GM12801 (cell line): ENCODE data around the gene CFAP92.

Source experiments
- TF ChIP-seq, protein P1 (sequence below): IDR thresholded peaks from one replicate; pipeline ENCODE4 v1.5.1; 2011; ENCODE audit warnings: control low read depth; ENCODE audit not compliant: insufficient read length; ENCODE audit errors: extremely low read depth

The CFAP92 gene

GRCh38 chr3:128991355-128991895 is 2.5 kb downstream of the CFAP92 start:
- TF ChIP-seq, protein P1, sequence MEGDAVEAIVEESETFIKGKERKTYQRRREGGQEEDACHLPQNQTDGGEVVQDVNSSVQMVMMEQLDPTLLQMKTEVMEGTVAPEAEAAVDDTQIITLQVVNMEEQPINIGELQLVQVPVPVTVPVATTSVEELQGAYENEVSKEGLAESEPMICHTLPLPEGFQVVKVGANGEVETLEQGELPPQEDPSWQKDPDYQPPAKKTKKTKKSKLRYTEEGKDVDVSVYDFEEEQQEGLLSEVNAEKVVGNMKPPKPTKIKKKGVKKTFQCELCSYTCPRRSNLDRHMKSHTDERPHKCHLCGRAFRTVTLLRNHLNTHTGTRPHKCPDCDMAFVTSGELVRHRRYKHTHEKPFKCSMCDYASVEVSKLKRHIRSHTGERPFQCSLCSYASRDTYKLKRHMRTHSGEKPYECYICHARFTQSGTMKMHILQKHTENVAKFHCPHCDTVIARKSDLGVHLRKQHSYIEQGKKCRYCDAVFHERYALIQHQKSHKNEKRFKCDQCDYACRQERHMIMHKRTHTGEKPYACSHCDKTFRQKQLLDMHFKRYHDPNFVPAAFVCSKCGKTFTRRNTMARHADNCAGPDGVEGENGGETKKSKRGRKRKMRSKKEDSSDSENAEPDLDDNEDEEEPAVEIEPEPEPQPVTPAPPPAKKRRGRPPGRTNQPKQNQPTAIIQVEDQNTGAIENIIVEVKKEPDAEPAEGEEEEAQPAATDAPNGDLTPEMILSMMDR, result no peak

DNA sequence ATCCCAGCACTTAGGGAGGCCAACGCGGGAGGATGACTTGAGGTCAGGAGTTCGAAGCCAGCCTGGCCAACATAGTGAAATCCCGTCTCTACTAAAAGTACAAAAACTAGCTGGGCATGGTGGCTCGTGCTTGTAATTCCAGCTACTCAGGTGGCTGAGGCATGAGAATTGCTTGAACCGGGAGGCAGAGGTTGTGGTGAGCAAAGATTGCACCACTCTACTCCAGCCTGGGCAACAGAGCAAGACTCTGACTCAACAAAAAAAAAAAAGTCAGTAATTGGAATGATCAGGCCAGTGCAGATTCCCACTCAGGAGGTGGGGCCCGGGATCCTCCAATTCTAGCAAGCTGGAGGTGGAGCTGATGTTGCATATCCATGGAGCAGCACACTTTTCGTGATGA is 5.6 kb downstream of the CFAP92 start:
- TF ChIP-seq, protein P1, result no peak

GRCh38 chr3:128987302-128988100 is 6.4 kb downstream of the CFAP92 start:
- TF ChIP-seq, protein P1, result no peak

DNA sequence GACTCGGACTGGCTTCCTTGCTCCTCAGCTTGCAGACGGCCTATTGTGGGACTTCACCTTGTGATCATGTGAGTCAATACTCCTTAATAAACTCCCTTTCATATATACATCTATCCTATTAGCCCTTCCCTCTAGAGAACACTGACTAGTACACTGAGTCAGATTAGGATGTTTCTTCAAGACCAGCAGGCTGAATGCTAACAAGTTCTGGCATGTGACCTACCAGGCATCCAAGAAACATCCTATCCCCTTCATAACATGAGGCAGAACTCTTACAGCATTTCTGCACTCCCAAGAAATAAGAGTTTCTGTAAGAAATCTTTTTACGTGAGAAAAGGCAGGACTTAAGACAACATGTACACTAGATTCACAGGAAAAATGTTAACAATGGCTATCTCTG is 9.3 kb downstream of the CFAP92 start:
- TF ChIP-seq, protein P1, result no peak

DNA sequence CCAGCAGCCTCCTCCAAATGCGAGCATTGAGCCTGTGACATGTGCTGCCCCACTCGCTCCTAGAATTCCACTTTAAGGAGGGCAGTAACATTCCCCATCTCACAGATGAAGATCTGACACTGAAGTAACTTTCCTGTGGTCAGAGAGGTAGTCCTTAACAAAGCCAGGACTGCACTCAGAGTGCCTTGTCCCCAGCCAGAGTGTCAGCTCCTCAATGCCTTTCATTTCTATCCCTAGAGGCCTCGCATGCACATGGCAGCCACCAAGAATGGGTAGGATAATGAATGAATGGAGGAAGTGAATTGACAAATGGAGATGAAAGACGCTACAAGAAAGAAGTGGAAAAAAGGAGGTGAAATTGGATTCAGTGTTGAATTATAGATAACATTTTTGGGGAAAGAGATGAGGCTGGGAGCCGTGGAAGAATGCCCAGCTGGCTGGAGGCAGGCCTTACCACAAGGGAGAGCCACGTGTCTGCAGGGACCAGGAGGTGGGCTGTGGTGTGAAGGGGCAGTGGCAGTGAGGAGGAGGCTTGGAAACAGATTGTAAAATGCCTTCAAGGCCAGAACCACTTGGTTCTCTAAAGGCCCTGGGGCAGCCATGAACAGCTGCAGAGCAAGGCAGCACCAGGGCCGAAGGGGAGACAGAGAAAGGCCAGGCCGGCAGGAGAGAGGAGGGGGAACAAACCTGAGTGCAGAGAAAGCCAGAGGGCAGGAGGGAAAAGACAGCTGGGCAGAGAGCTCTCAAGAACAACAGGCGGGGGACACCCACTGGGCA is 10.4 kb downstream of the CFAP92 start:
- TF ChIP-seq, protein P1, result no peak

GRCh38 chr3:128975276-128975675 is 18.6 kb downstream of the CFAP92 start:
- TF ChIP-seq, protein P1, result no peak

- TF ChIP-seq, protein P1, result no peak
Measured at GRCh38 chr3:128973988-128974564, 19.8 kb downstream of the CFAP92 start.
